IMR-90 (cell line): ENCODE data around the gene ABLIM3. TPM values are rescaled to one million over a fixed set of nuclear protein-coding genes. Genes with fewer than 3 reads are reported as not detected.

Source experiments
- ATAC-seq: fragments of 200-7000 bp; cut with Tn5 transposase; 2 replicates; pipeline ENCODE4 v1.9.1; 2020; ENCODE audit warnings: low read depth, mild to moderate bottlenecking, moderate library complexity
- BruUV-seq: library from RNA; stranded (reverse); fragments of 400-500 nt; replicated peaks from 2 replicates; lab custom pipeline; 2021; lab: Mats Ljungman, UMichigan
- CTCF ChIA-PET: fragments of 300-600 bp; formaldehyde crosslinking; extraction: SDS; loops from one replicate; lab custom pipeline; 2021; ENCODE audit warnings: antibody characterized with exemption; lab: Yijun Ruan, JAX
- POLR2A ChIA-PET: fragments of 300-600 bp; sonication (Branson Sonifier 250); formaldehyde crosslinking; loops from one replicate; lab custom pipeline; 2022; ENCODE audit warnings: antibody characterized with exemption; ENCODE audit not compliant: unreplicated experiment; lab: Charles Lee
- DNase-seq: peaks from one replicate; pipeline ENCODE4 v3.0.0; 2013
- H2AFZ ChIP-seq: replicated peaks from 2 replicates; pipeline ENCODE3; 2013; ENCODE audit warnings: low read length, mild to moderate bottlenecking; ENCODE audit not compliant: poor library complexity
- H2AK5ac ChIP-seq: 2 replicates; pipeline ENCODE4 v1.6.1; 2013; ENCODE audit warnings: low read depth, low read length, inconsistent platforms
- H2AK9ac ChIP-seq: replicated peaks from 2 replicates; pipeline ENCODE3; 2013; ENCODE audit warnings: mild to moderate bottlenecking, low read depth, low read length, moderate library complexity; ENCODE audit not compliant: poor library complexity
- H2BK120ac ChIP-seq: 2 replicates; pipeline ENCODE4 v1.6.1; 2013; ENCODE audit warnings: low read depth, low read length, inconsistent platforms
- H2BK15ac ChIP-seq: 3 replicates; pipeline ENCODE4 v1.6.1; 2013; ENCODE audit warnings: low read depth, low read length, inconsistent platforms
- H2BK20ac ChIP-seq: 2 replicates; pipeline ENCODE4 v1.6.1; 2013; ENCODE audit warnings: low read depth, mild to moderate bottlenecking, inconsistent platforms, low read length, moderate library complexity
- H2BK5ac ChIP-seq: 2 replicates; pipeline ENCODE4 v1.6.1; 2013; ENCODE audit warnings: mild to moderate bottlenecking, low read depth, low read length, inconsistent platforms; ENCODE audit not compliant: poor library complexity, severe bottlenecking
- H3K14ac ChIP-seq: replicated peaks from 2 replicates; pipeline ENCODE4 v1.6.1; 2013; ENCODE audit warnings: low read depth, low read length, inconsistent platforms
- H3K18ac ChIP-seq: 2 replicates; pipeline ENCODE4 v1.6.1; 2013; ENCODE audit warnings: low read depth, low read length, control low read depth
- H3K23ac ChIP-seq: 2 replicates; pipeline ENCODE4 v1.6.1; 2013; ENCODE audit warnings: low read depth, low read length, inconsistent platforms
- H3K27ac ChIP-seq: 2 replicates; pipeline ENCODE4 v1.5.1; 2013; ENCODE audit warnings: mild to moderate bottlenecking, control low read depth, low read length; ENCODE audit not compliant: insufficient read depth
- H3K27me3 ChIP-seq: 2 replicates; pipeline ENCODE4 v1.6.1; 2013; ENCODE audit warnings: low read length; ENCODE audit not compliant: control insufficient read depth, insufficient read depth
- H3K36me3 ChIP-seq: 2 replicates; pipeline ENCODE4 v1.6.1; 2013; ENCODE audit warnings: low read length, mixed read lengths; ENCODE audit not compliant: control insufficient read depth, insufficient read depth
- H3K4ac ChIP-seq: 2 replicates; pipeline ENCODE4 v1.6.1; 2013; ENCODE audit warnings: low read depth, low read length, inconsistent platforms
- H3K4me1 ChIP-seq: 2 replicates; pipeline ENCODE4 v1.6.1; 2013; ENCODE audit warnings: low read length, mixed read lengths; ENCODE audit not compliant: control insufficient read depth, insufficient read depth
- H3K4me2 ChIP-seq: 2 replicates; pipeline ENCODE4 v1.6.1; 2013; ENCODE audit warnings: low read depth, mild to moderate bottlenecking, control low read depth, low read length, moderate library complexity
- H3K4me3 ChIP-seq: 2 replicates; pipeline ENCODE4 v1.5.1; 2013; ENCODE audit warnings: low read depth, mild to moderate bottlenecking, control low read depth, low read length, moderate library complexity; ENCODE audit not compliant: insufficient read depth
- H3K56ac ChIP-seq: 2 replicates; pipeline ENCODE4 v1.6.1; 2013; ENCODE audit warnings: low read length, inconsistent platforms; ENCODE audit not compliant: insufficient read depth; ENCODE audit errors: extremely low read depth
- H3K79me1 ChIP-seq, 2 experiments: 2 replicates each; pipeline ENCODE4 v1.6.1; 2013; ENCODE audit warnings: low read length in 2 of 2, inconsistent platforms in 1 of 2, low read depth in 1 of 2
- H3K9ac ChIP-seq: 2 replicates; pipeline ENCODE4 v1.6.1; 2013; ENCODE audit warnings: low read depth, low read length, control low read depth
- H3K9me1 ChIP-seq: 2 replicates; pipeline ENCODE4 v1.6.1; 2013; ENCODE audit warnings: low read length, inconsistent platforms; ENCODE audit not compliant: insufficient read depth
- H3K9me3 ChIP-seq: 2 replicates; pipeline ENCODE4 v1.6.1; 2013; ENCODE audit warnings: low read length; ENCODE audit not compliant: control insufficient read depth, insufficient read depth
- H4K20me1 ChIP-seq: 2 replicates; pipeline ENCODE4 v1.6.1; 2013; ENCODE audit warnings: low read length, inconsistent platforms; ENCODE audit not compliant: insufficient read depth
- H4K5ac ChIP-seq: 2 replicates; pipeline ENCODE4 v1.6.1; 2013; ENCODE audit warnings: mild to moderate bottlenecking, low read depth, low read length, control low read depth
- H4K8ac ChIP-seq, 2 experiments: 2 replicates each; pipeline ENCODE4 v1.6.1; 2013; ENCODE audit warnings: low read depth in 2 of 2, low read length in 2 of 2, control low read depth in 1 of 2, inconsistent platforms in 1 of 2
- H4K91ac ChIP-seq: 2 replicates; pipeline ENCODE4 v1.6.1; 2013; ENCODE audit warnings: low read depth, low read length, inconsistent platforms; ENCODE audit not compliant: insufficient read depth
- BHLHE40 ChIP-seq: fragments of 150-350 bp; IDR thresholded peaks from 2 replicates; pipeline ENCODE4 v1.6.1; 2016; ENCODE audit warnings: mild to moderate bottlenecking, low read depth, low read length
- CEBPB ChIP-seq: IDR thresholded peaks from 2 replicates; pipeline ENCODE4 v1.6.1; 2012; ENCODE audit warnings: low read depth, low read length, improper control_type of control experiment
- CHD1 ChIP-seq: IDR thresholded peaks from 2 replicates; pipeline ENCODE4 v1.6.1; 2012; ENCODE audit warnings: low read depth, low read length, improper control_type of control experiment
- CTCF ChIP-seq: conservative IDR thresholded peaks from 2 replicates; pipeline ENCODE4 v1.5.1; 2012; ENCODE audit warnings: mild to moderate bottlenecking, low read depth, low read length, improper control_type of control experiment
- FOS ChIP-seq: fragments of 150-350 bp; IDR thresholded peaks from 2 replicates; pipeline ENCODE4 v1.6.1; 2016; ENCODE audit warnings: low read depth, low read length
- MAFK ChIP-seq: IDR thresholded peaks from 2 replicates; pipeline ENCODE4 v1.6.1; 2012; ENCODE audit warnings: low read depth, low read length, improper control_type of control experiment
- MAZ ChIP-seq: IDR thresholded peaks from 2 replicates; pipeline ENCODE4 v1.6.1; 2012; ENCODE audit warnings: low read depth, mild to moderate bottlenecking, low read length, improper control_type of control experiment, moderate library complexity, borderline replicate concordance
- MXI1 ChIP-seq: IDR thresholded peaks from 2 replicates; pipeline ENCODE4 v1.6.1; 2012; ENCODE audit warnings: low read depth, mild to moderate bottlenecking, low read length, moderate library complexity, borderline replicate concordance
- NFE2L2 ChIP-seq: fragments of 150-350 bp; IDR thresholded peaks from 2 replicates; pipeline ENCODE4 v1.6.1; 2016; ENCODE audit warnings: low read depth, mild to moderate bottlenecking, low read length
- POLR2A ChIP-seq: IDR thresholded peaks from 2 replicates; pipeline ENCODE4 v1.6.1; 2012; ENCODE audit warnings: mild to moderate bottlenecking, low read depth, low read length
- RCOR1 ChIP-seq: IDR thresholded peaks from 2 replicates; pipeline ENCODE4 v1.6.1; 2012; ENCODE audit warnings: mild to moderate bottlenecking, low read length, improper control_type of control experiment; ENCODE audit not compliant: insufficient replicate concordance
- RFX5 ChIP-seq: IDR thresholded peaks from 2 replicates; pipeline ENCODE4 v1.8.0; 2012; ENCODE audit warnings: low read depth, mild to moderate bottlenecking, low read length, moderate library complexity
- SMC3 ChIP-seq: fragments of 150-350 bp; IDR thresholded peaks from 2 replicates; pipeline ENCODE4 v1.6.1; 2016; ENCODE audit warnings: low read depth, mild to moderate bottlenecking, antibody characterized with exemption, low read length, moderate library complexity
- USF2 ChIP-seq: fragments of 150-350 bp; IDR thresholded peaks from 2 replicates; pipeline ENCODE4 v1.6.1; 2017; ENCODE audit warnings: mild to moderate bottlenecking, antibody characterized with exemption, low read length, low read depth
- WGBS, 2 experiments: methylation state at CpG; one replicate each; pipeline versions ENCODE4 v1.1.5 to v1.1.7; 2013; ENCODE audit warnings: missing lambda C conversion rate in 2 of 2; ENCODE audit not compliant: insufficient read length in 1 of 2; ENCODE audit errors: extremely low coverage in 2 of 2; 5-methylcytosine and 5-hydroxymethylcytosine counted together
- dilution Hi-C: fragments of 300-500 bp; cut with HindIII; formaldehyde crosslinking; loops from one replicate; pipeline ENCODE4 v1.14.3; 2018; ENCODE audit warnings: low sequenced_read_pairs; ENCODE audit not compliant: unreplicated experiment
- in situ Hi-C: fragments of 300-500 bp; cut with MboI; formaldehyde crosslinking; loops from 3 replicates; pipeline ENCODE4 v1.14.3; 2019; ENCODE audit warnings: low sequenced_read_pairs, inconsistent platforms, mixed read lengths
- intact Hi-C: fragments of 100-400 bp; cut with micrococcal nuclease; formaldehyde crosslinking; loops from 2 replicates; pipeline ENCODE4 v1.10.0; 2022
- polyA plus RNA-seq, 3 experiments: library from polyadenylated mRNA; depleted of rRNA; stranded (reverse); fragments of >200 nt; gene quantifications; 2 replicates each; pipeline ENCODE4 v1.2.3, GENCODE V29; 2012; ENCODE audit warnings: low replicate concordance in 1 of 3
- total RNA-seq: library from RNA; depleted of rRNA; stranded (reverse); fragments of >200 nt; gene quantifications from 2 replicates; pipeline ENCODE4 v1.2.3, GENCODE V29; 2012

ABLIM3 gene
- total and polyA plus RNA-seq, 2 of the 4 experiments (the other 2 are of a cell fraction): 33.3 to 69.9 TPM

- H3K4me3 ChIP-seq: no peak overlapping the region
- H3K79me1 ChIP-seq: no peaks in the 10 kb centered on the region
- H2BK120ac ChIP-seq: no peak overlapping the region
- in situ Hi-C loops: no loop called here
- no peak for DNase-seq
- peaks cover 6% of the 10 kb centered on the region for H3K4me1 ChIP-seq
- H3K9me3 ChIP-seq: no peaks in the 10 kb centered on the region
- no peaks in the 10 kb centered on the region for H4K20me1 ChIP-seq
- no peak overlapping the region for H4K8ac ChIP-seq
- H3K23ac ChIP-seq: no peak overlapping the region
- ChIA-PET CTCF (no interaction called here), POLR2A (no interaction called here)
- H3K27me3 ChIP-seq: no peaks in the 10 kb centered on the region
- no peaks in the 10 kb centered on the region for H3K36me3 ChIP-seq
- H3K18ac ChIP-seq: no peak overlapping the region
- H3K4ac ChIP-seq: no peak overlapping the region
- H3K9ac ChIP-seq: no peak overlapping the region
- H2BK5ac ChIP-seq: no peak overlapping the region
- TF ChIP-seq RFX5 (no peak), FOS (no peak), BHLHE40 (no peak), CEBPB (no peak), POLR2A (no peak), MXI1 (no peak), CHD1 (no peak), MAFK (no peak), CTCF (no peak), USF2 (no peak), MAZ (no peak), SMC3 (no peak), RCOR1 (no peak), NFE2L2 (no peak)
- H4K91ac ChIP-seq: no peak overlapping the region
- H2BK15ac ChIP-seq: no peak overlapping the region
- BruUV-seq: no TSS peak
- dilution Hi-C loops: no loop called here
- no peak overlapping the region for H3K27ac ChIP-seq
- no peak overlapping the region for H2BK20ac ChIP-seq
- no peak overlapping the region for H3K4me2 ChIP-seq
- H2AK9ac ChIP-seq: no peak overlapping the region
- H4K5ac ChIP-seq: no peak overlapping the region
- peaks cover 9% of the 10 kb centered on the region for H3K9me1 ChIP-seq
- no peak overlapping the region for H3K14ac ChIP-seq
- 97% methylated on average over 6 of the region's 13 CpGs; no CpG with 5 or more reads in 1 of the 2 experiments for WGBS, 2 experiments
- intact Hi-C loops: no loop called here
- ATAC-seq: no peak
- no peak overlapping the region for H2AK5ac ChIP-seq
- H3K56ac ChIP-seq: no peak overlapping the region
- H2AFZ ChIP-seq: no peak overlapping the region
Measured at GRCh38 chr5:149301049-149301743, 159.9 kb downstream of the ABLIM3 start.
